Spleen (tissue), 11 donors: ENCODE results near the gene HMGCLL1. TPM values are rescaled to one million over a fixed set of nuclear protein-coding genes. Genes with fewer than 3 reads are reported as not detected.

Source experiments
- DNase-seq: peaks from one replicate; pipeline ENCODE4 v3.0.0-alpha.2; 2020
- H3K27ac ChIP-seq, 8 donors: fragments of 200-600 bp; sonication (generic) in 7 of 8; 1 replicate in 4 of 8; 2 replicates in 4 of 8; pipeline versions ENCODE4 v1.5.0 to v1.8.0; 2016 to 2021; ENCODE audit warnings: inconsistent platforms in 4 of 8, mild to moderate bottlenecking in 4 of 8, moderate library complexity in 1 of 8
- H3K27me3 ChIP-seq, 7 donors: fragments of 200-600 bp; sonication (generic) in 6 of 7; replicated peaks in 1 of 7; 1 replicate in 4 of 7; 2 replicates in 3 of 7; pipeline versions ENCODE4 v1.5.0 to v1.8.0; 2016 to 2021; ENCODE audit warnings: inconsistent platforms in 3 of 7, mild to moderate bottlenecking in 1 of 7
- H3K36me3 ChIP-seq, 6 donors: fragments of 200-600 bp; sonication (generic) in 5 of 6; 1 replicate in 4 of 6; 2 replicates in 2 of 6; pipeline versions ENCODE4 v1.5.0 to v1.8.0; 2016 to 2021; ENCODE audit warnings: inconsistent platforms in 2 of 6
- H3K4me1 ChIP-seq, 6 donors: fragments of 200-600 bp; sonication (generic) in 5 of 6; 1 replicate in 3 of 6; 2 replicates in 3 of 6; pipeline versions ENCODE4 v1.5.0 to v1.8.0; 2016 to 2021; ENCODE audit warnings: inconsistent platforms in 3 of 6
- H3K4me3 ChIP-seq, 8 donors: fragments of 200-600 bp; sonication (generic) in 7 of 8; 1 replicate in 4 of 8; 2 replicates in 4 of 8; pipeline versions ENCODE4 v1.5.0 to v1.8.0; 2016 to 2021; ENCODE audit warnings: inconsistent platforms in 4 of 8, mild to moderate bottlenecking in 4 of 8, moderate library complexity in 2 of 8
- H3K9me3 ChIP-seq, 8 donors: fragments of 200-600 bp; sonication (generic) in 7 of 8; 1 replicate in 4 of 8; 2 replicates in 4 of 8; pipeline versions ENCODE4 v1.5.0 to v1.8.0; 2016 to 2021; ENCODE audit warnings: inconsistent platforms in 4 of 8
- POLR2A ChIP-seq, 3 donors: fragments of 450-650 bp; IDR thresholded peaks; one replicate each; pipeline ENCODE4 v1.5.1; 2017; ENCODE audit warnings: antibody characterized with exemption in 3 of 3, mild to moderate bottlenecking in 1 of 3
- POLR2AphosphoS5 ChIP-seq, 3 donors: sonication (generic); formaldehyde crosslinking; IDR thresholded peaks; one replicate each; pipeline ENCODE4 v1.5.1; 2017; ENCODE audit warnings: antibody characterized with exemption in 3 of 3
- WGBS, 5 donors: extraction: QIAGEN DNeasy Blood & Tissue Kit in 3 of 5; methylation state at CpG; one replicate each; pipeline versions ENCODE4 v1.1.5 to v1.1.7; 2013 to 2018; 5-methylcytosine and 5-hydroxymethylcytosine counted together
- intact Hi-C: fragments of 100-400 bp; cut with DNase I; formaldehyde crosslinking; loops from one replicate; pipeline ENCODE4 v1.15.0; 2023; ENCODE audit warnings: low total_unique reads
- polyA plus RNA-seq, 3 donors: library from polyadenylated mRNA; stranded (reverse); fragments of 200-250 nt; gene quantifications; one replicate each; pipeline ENCODE4 v1.2.1, GENCODE V29; 2013
- total RNA-seq, 7 donors: library from RNA; depleted of rRNA in 3 of 7; stranded (reverse); fragments of >200 nt in 3 of 7; fragmentation: NEBNext Ultra II Directional in 4 of 7; extraction: Animal tissue kit (Norgen Biotek cat#: 25700) in 4 of 7; gene quantifications; one replicate each; pipeline versions ENCODE4 v1.1.0 to v1.2.1, GENCODE V29; 2016 to 2021
- TF ChIP-seq, protein P1 (sequence below), 11 experiments: fragments of 200-600 bp in 7 of 11; fragments of 450-650 bp in 4 of 11; sonication (generic) in 4 of 11; IDR thresholded peaks in 8 of 11; conservative IDR thresholded peaks in 3 of 11; 1 replicate in 7 of 11; 2 replicates in 4 of 11; pipeline versions ENCODE4 v1.4.0 to v1.8.0; 2016 to 2021; ENCODE audit warnings: antibody characterized with exemption in 11 of 11, inconsistent platforms in 4 of 11, mild to moderate bottlenecking in 1 of 11
- donor health status: healthy with polysubstance abuse.
- donor health status: DM: no; HTN: no; CAD: no; lungs with moderate emphysema.
- donor health status: DM: no; HTN: no; CAD: no.
- donor health status: Bipolar disorder and iron deficiency.
- donor health status: healthy.
- donor health status: DM: no; HTN: no; CAD: no.
- donor health status: DM: yes; HTN: yes; CAD: no.

The HMGCLL1 gene
- total and polyA plus RNA-seq, 10 donors = 0.39 TPM; not detected in 9

DNA sequence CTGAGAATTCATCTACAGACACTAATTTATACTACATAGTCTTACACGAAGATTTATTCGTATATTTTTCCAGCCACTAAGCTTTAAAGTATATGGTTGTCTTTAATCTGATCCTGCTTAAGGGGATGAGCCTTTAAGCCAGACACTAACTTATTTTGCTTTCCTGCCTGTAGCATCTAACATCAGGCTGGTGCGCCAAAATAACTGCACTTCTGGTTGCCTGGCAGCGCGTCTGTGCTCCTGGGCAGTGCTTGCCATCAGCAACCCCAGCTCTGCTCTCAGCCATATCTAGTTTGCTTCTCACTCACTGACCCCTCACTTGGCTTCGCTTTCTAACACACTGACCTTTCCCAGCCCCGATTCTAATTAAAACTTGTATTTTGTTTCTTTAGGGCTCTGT lies 21.8 kb downstream of the HMGCLL1 start:
- Histone ChIP-seq H3K27ac (no peak overlapping the region), H3K36me3 (no peaks in the 10 kb centered on the region), H3K4me1 (no peaks in the 10 kb centered on the region), H3K9me3 (peaks cover 0 to 3% (median 0%) of the 10 kb centered on the region in 8 donors), H3K27me3 (no peaks in the 10 kb centered on the region), H3K4me3 (no peak overlapping the region)
- TF ChIP-seq POLR2A (IDR thresholded peaks at IDR 0.05) = no peak
- TF ChIP-seq POLR2AphosphoS5 (IDR thresholded peaks at IDR 0.05) = no peak
- TF ChIP-seq, protein P1, sequence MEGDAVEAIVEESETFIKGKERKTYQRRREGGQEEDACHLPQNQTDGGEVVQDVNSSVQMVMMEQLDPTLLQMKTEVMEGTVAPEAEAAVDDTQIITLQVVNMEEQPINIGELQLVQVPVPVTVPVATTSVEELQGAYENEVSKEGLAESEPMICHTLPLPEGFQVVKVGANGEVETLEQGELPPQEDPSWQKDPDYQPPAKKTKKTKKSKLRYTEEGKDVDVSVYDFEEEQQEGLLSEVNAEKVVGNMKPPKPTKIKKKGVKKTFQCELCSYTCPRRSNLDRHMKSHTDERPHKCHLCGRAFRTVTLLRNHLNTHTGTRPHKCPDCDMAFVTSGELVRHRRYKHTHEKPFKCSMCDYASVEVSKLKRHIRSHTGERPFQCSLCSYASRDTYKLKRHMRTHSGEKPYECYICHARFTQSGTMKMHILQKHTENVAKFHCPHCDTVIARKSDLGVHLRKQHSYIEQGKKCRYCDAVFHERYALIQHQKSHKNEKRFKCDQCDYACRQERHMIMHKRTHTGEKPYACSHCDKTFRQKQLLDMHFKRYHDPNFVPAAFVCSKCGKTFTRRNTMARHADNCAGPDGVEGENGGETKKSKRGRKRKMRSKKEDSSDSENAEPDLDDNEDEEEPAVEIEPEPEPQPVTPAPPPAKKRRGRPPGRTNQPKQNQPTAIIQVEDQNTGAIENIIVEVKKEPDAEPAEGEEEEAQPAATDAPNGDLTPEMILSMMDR (IDR thresholded peaks at IDR 0.05 in 8 of 11, conservative IDR thresholded peaks at IDR 0.05 in 3 of 11) = no peak
- DNase-seq = no peak
- WGBS, 5 donors = 86 to 95% (median 89%) methylated on average over 7 of the region's 7 CpGs
- intact Hi-C loops = no loop called here

DNA sequence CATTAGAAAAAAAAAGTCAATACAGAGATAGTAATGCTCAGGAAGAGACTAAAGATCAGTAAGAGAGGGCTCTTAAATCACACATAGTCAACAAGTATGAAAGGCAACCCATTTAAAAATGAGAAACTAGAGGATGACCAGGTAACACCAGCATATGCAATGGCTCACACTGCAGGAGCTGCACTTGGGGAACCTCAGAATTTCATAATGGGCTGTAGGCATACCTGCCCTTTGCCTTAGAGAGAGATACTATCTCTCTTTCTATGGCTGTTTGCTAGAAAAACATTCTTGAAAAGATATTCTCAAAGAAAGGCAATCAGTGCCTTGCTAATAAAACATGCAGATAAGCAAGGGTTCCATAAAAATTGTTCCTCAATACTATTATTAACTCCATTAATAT lies 33.2 kb downstream of the HMGCLL1 start:
- no peaks in the 10 kb centered on the region for H3K27me3 ChIP-seq
- H3K27ac ChIP-seq = no peak overlapping the region
- peaks cover 0 to 3% (median 0%) of the 10 kb centered on the region in 8 donors for H3K9me3 ChIP-seq
- H3K4me1 ChIP-seq = no peaks in the 10 kb centered on the region
- intact Hi-C loops = no loop called here
- H3K36me3 ChIP-seq = no peaks in the 10 kb centered on the region
- no peak for DNase-seq
- no peak overlapping the region for H3K4me3 ChIP-seq
- TF ChIP-seq, protein P1 (IDR thresholded peaks at IDR 0.05 in 8 of 11, conservative IDR thresholded peaks at IDR 0.05 in 3 of 11) = no peak
- no peak for TF ChIP-seq POLR2A (IDR thresholded peaks at IDR 0.05)
- TF ChIP-seq POLR2AphosphoS5 (IDR thresholded peaks at IDR 0.05) = no peak

DNA sequence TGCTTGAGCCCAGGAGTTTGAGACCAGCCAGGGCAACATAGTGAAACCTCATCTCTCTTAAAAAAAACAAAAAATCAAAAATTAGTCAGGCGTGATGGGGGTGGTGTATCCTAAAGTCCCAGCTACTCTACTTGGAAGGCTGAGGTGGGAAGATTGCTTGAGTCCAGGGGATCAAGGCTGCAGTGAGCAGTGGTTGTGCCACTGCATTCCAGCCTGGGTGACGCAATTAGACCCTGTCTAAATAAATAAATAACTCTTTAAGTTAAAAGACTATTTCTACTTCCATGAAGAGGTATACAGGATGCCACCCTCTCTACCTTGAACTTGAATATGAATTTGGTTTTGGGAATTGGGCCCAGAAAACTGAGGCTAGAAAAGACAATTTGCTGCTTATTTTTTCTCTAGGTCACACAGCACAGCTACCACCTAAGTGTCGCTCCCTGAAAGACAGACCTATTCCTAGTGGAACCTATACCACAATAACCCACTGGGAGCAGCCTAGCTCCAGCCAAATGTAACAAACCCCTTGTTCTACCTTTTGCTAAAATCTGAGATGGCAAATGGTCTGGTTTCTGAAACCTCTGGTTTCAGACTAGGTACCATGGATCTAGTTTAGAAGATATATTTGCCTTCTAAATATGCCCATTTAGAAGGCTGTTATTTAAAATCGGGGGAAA lies 35.2 kb downstream of the HMGCLL1 start:
- DNase-seq = no peak
- Histone ChIP-seq H3K4me1 (no peaks in the 10 kb centered on the region), H3K9me3 (peaks cover 0 to 4% (median 0%) of the 10 kb centered on the region in 8 donors), H3K4me3 (no peak overlapping the region), H3K27me3 (no peaks in the 10 kb centered on the region), H3K36me3 (no peaks in the 10 kb centered on the region), H3K27ac (no peak overlapping the region)
- intact Hi-C loops = no loop called here
- 82 to 95% (median 91%) methylated on average over 4 of the region's 4 CpGs for WGBS, 5 donors
- no peak for TF ChIP-seq POLR2AphosphoS5 (IDR thresholded peaks at IDR 0.05)
- no peak for TF ChIP-seq POLR2A (IDR thresholded peaks at IDR 0.05)
- TF ChIP-seq, protein P1 (IDR thresholded peaks at IDR 0.05 in 8 of 11, conservative IDR thresholded peaks at IDR 0.05 in 3 of 11) = no peak

DNA sequence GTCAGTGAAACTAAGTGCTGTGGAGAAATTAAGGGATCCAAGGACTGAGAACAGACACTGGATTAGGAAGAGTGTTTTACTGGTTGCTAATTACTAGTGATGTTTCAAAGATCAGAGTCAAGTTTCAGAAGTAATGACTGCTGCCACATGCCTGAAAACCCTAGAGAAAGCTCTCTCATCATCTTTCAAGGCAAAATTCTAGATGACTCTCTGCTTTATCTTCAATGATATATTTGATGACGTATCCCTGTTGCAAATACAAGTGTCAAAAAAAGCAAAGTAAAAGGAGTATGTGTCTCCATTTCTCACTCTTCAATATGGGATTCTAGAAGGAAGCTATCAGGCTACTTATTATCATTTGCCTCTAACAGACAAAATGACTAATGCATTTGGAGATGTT lies 38.0 kb downstream of the HMGCLL1 start:
- TF ChIP-seq POLR2A (IDR thresholded peaks at IDR 0.05) (no peak), POLR2AphosphoS5 (IDR thresholded peaks at IDR 0.05) (no peak)
- TF ChIP-seq, protein P1 (IDR thresholded peaks at IDR 0.05 in 8 of 11, conservative IDR thresholded peaks at IDR 0.05 in 3 of 11) = no peak
- Histone ChIP-seq H3K27ac (no peak overlapping the region), H3K9me3 (peaks cover 0 to 4% (median 0%) of the 10 kb centered on the region in 8 donors), H3K4me1 (no peaks in the 10 kb centered on the region), H3K27me3 (no peaks in the 10 kb centered on the region), H3K36me3 (no peaks in the 10 kb centered on the region), H3K4me3 (no peak overlapping the region)
- 71 to 87% (median 75%) methylated on average over 1 of the region's 1 CpG for WGBS, 5 donors
- no peak for DNase-seq
- intact Hi-C loops = no loop called here
